K562 (cell line): ENCODE measurements around the gene ST6GALNAC3. TPM values are rescaled to one million over a fixed set of nuclear protein-coding genes. Genes with fewer than 3 reads are reported as not detected.

Experiments used
- ATAC-seq: fragments of 200-7000 bp; cut with Tn5 transposase; 3 replicates; pipeline ENCODE4 v1.9.1; 2020; ENCODE audit warnings: moderate library complexity
- BruUV-seq: library from RNA; stranded (reverse); fragments of 400-500 nt; replicated peaks from 2 replicates; lab custom pipeline; 2021; lab: Mats Ljungman, UMichigan
- CTCF ChIA-PET: fragments of 300-600 bp; formaldehyde crosslinking; extraction: SDS; loops from one replicate; lab custom pipeline; 2021; ENCODE audit warnings: low intra/inter-chr PET ratio; lab: Yijun Ruan, JAX
- POLR2A ChIA-PET: fragments of 300-600, 350-650 bp; sonication (Branson Sonifier 250); formaldehyde crosslinking; extraction: SDS; loops from one replicate; lab custom pipeline; 2021; ENCODE audit warnings: antibody characterized with exemption, inconsistent platforms; lab: Yijun Ruan, JAX
- DNase-seq, 4 experiments: peaks; one replicate each; pipeline versions ENCODE4 v3.0.0 to v3.0.0-alpha.2; 2011 to 2018; ENCODE audit warnings: low spot score in 3 of 4, mixed read lengths in 3 of 4; ENCODE audit errors: extremely low read depth in 1 of 4
- FAIRE-seq: peaks from 2 replicates; lab custom pipeline; 2011; peaks lifted over from hg19 to GRCh38; lab: Jason Lieb, UNC
- H2AFZ ChIP-seq: 2 replicates; pipeline ENCODE4 v1.6.0; 2011; ENCODE audit warnings: low read depth, low read length, control low read depth, inconsistent platforms
- H3K27ac ChIP-seq: fragments of 200-600 bp; 3 replicates; pipeline ENCODE4 v1.8.0; 2011; ENCODE audit warnings: low read depth, mild to moderate bottlenecking, control low read depth, inconsistent platforms, low read length, moderate library complexity, mixed read lengths; ENCODE audit errors: extremely low read depth
- H3K27me3 ChIP-seq, 2 experiments: fragments of 300-600 bp in 1 of 2; 2 replicates in 1 of 2; 3 replicates in 1 of 2; pipeline versions ENCODE4 v1.6.0 to v1.8.0; 2011; ENCODE audit warnings: inconsistent platforms in 2 of 2, low read length in 2 of 2, mild to moderate bottlenecking in 1 of 2, mixed read lengths in 1 of 2, moderate library complexity in 1 of 2; ENCODE audit not compliant: control insufficient read depth in 2 of 2, insufficient read depth in 2 of 2
- H3K36me3 ChIP-seq: fragments of 300-600 bp; 3 replicates; pipeline ENCODE4 v1.8.0; 2011; ENCODE audit warnings: mild to moderate bottlenecking, low read length, inconsistent platforms; ENCODE audit not compliant: control insufficient read depth, insufficient read depth
- H3K4me1 ChIP-seq, 2 experiments: fragments of 200-600 bp in 1 of 2; replicated peaks in 1 of 2; 2 replicates in 1 of 2; 3 replicates in 1 of 2; pipeline versions ENCODE4 v1.5.1 to v1.8.0; 2011; ENCODE audit warnings: inconsistent platforms in 2 of 2, low read length in 2 of 2, mild to moderate bottlenecking in 1 of 2, mixed read lengths in 1 of 2, moderate library complexity in 1 of 2; ENCODE audit not compliant: control insufficient read depth in 2 of 2, insufficient read depth in 2 of 2
- H3K4me2 ChIP-seq: 2 replicates; pipeline ENCODE4 v1.6.1; 2011; ENCODE audit warnings: low read length, control low read depth, inconsistent platforms, mixed read lengths; ENCODE audit not compliant: insufficient read depth
- H3K4me3 ChIP-seq: fragments of 200-600 bp; sonication (generic), shearing (Covaris generic); 2 replicates; pipeline ENCODE4 v1.5.1; 2016; ENCODE audit warnings: control low read depth, inconsistent platforms
- H3K79me2 ChIP-seq: fragments of 200-600 bp; 3 replicates; pipeline ENCODE4 v1.8.0; 2011; ENCODE audit warnings: low read length, inconsistent platforms; ENCODE audit not compliant: control insufficient read depth, insufficient read depth
- H3K9ac ChIP-seq, 2 experiments: 2 replicates each; pipeline versions ENCODE4 v1.6.0 to v1.6.1; 2011; ENCODE audit warnings: low read depth in 2 of 2, low read length in 2 of 2, control low read depth in 1 of 2, inconsistent platforms in 1 of 2, mild to moderate bottlenecking in 1 of 2, mixed read lengths in 1 of 2; ENCODE audit not compliant: insufficient read depth in 1 of 2
- H3K9me1 ChIP-seq: one replicate; pipeline ENCODE4 v1.6.0; 2011; ENCODE audit warnings: inconsistent platforms, mild to moderate bottlenecking, low read length, moderate library complexity; ENCODE audit not compliant: control insufficient read depth, insufficient read depth
- H3K9me3 ChIP-seq: replicated peaks from 2 replicates; pipeline ENCODE4 v1.5.1; 2011; ENCODE audit warnings: low read depth, low read length, inconsistent platforms; ENCODE audit not compliant: control insufficient read depth, insufficient read depth
- H4K20me1 ChIP-seq: replicated peaks from 2 replicates; pipeline ENCODE4 v1.6.1; 2011; ENCODE audit warnings: low read length, inconsistent platforms, mixed read lengths; ENCODE audit not compliant: control insufficient read depth, insufficient read depth
- FIP1L1 ChIP-seq: fragments of 200-400 bp; formaldehyde crosslinking; IDR thresholded peaks from 2 replicates; pipeline ENCODE4 v1.6.1; 2018; ENCODE audit warnings: mild to moderate bottlenecking, low read depth, low read length; ENCODE audit not compliant: poor library complexity, severe bottlenecking
- GATAD2A ChIP-seq: fragments of 450-650 bp; IDR thresholded peaks from 2 replicates; pipeline ENCODE4 v1.6.1; 2017
- KDM4B ChIP-seq, 2 experiments: fragments of 450-650 bp in 1 of 2; sonication (generic) in 1 of 2; IDR thresholded peaks; 2 replicates each; pipeline ENCODE4 v1.6.1; 2016 to 2017; ENCODE audit warnings: borderline replicate concordance in 2 of 2, antibody characterized with exemption in 1 of 2, low read depth in 1 of 2, mild to moderate bottlenecking in 1 of 2
- NCOA4 ChIP-seq: fragments of 450-650 bp; IDR thresholded peaks from 2 replicates; pipeline ENCODE4 v1.6.1; 2018; ENCODE audit warnings: mild to moderate bottlenecking; ENCODE audit not compliant: partially characterized antibody
- PRPF4 ChIP-seq: fragments of 200-400 bp; formaldehyde crosslinking; IDR thresholded peaks from one replicate; pipeline ENCODE4 v1.6.1; 2017; ENCODE audit warnings: low read length, low read depth, mild to moderate bottlenecking; ENCODE audit not compliant: insufficient read depth, poor library complexity, severe bottlenecking
- TARDBP ChIP-seq: fragments of 450-650 bp; IDR thresholded peaks from 2 replicates; pipeline ENCODE4 v1.6.1; 2016
- ZFP30 ChIP-seq: fragments of 250-450 bp; sonication (Bioruptor Pico); IDR thresholded peaks from 2 replicates; pipeline ENCODE4 v1.8.0; 2022; ENCODE audit warnings: moderate library complexity, mild to moderate bottlenecking, inconsistent platforms, borderline replicate concordance
- ZNF584 ChIP-seq: fragments of 200-800 bp; sonication (Bioruptor generic); IDR thresholded peaks from 2 replicates; pipeline ENCODE4 v1.6.1; 2016; ENCODE audit warnings: low read depth, mild to moderate bottlenecking, missing genetic modification characterization, missing compliant biosample characterization
- WGBS: fragments of 100-300 bp; shearing (Covaris generic); methylation state at CpG from one replicate; pipeline ENCODE4 v1.1.6; 2016; ENCODE audit warnings: low coverage, mixed read lengths; ENCODE audit not compliant: insufficient coverage; ENCODE audit errors: missing lambda C conversion rate; 5-methylcytosine and 5-hydroxymethylcytosine counted together
- in situ Hi-C: fragments of 300-500 bp; cut with MboI; formaldehyde crosslinking; loops from 4 replicates; pipeline ENCODE4 v1.15.0; 2018; ENCODE audit warnings: inconsistent platforms, mixed read lengths
- intact Hi-C: fragments of 100-400 bp; cut with micrococcal nuclease; formaldehyde crosslinking; loops from 2 replicates; pipeline ENCODE4 v1.14.2; 2022
- polyA plus RNA-seq, 8 experiments: library from polyadenylated mRNA; depleted of rRNA in 4 of 8; stranded (reverse) in 5 of 8; unstranded in 3 of 8; fragments of >200 nt; fragmentation: Nextera tagmentation in 2 of 8; fragmentation: Illumina TruSeq in 1 of 8; extraction: Ambion mirVana in 2 of 8; extraction: Trizol in 1 of 8; gene quantifications; 2 replicates each; pipeline versions ENCODE4 v1.2.1 to v1.2.3, GENCODE V29; 2011 to 2014; ENCODE audit warnings: inconsistent platforms in 1 of 8, missing spikeins in 1 of 8
- total RNA-seq, 7 experiments: library from RNA; depleted of rRNA in 6 of 7; stranded (reverse); fragments of >200 nt in 6 of 7; fragmentation: Illumina TruSeq in 2 of 7; extraction: Trizol in 2 of 7; gene quantifications; 2 replicates each; pipeline versions ENCODE4 v1.2.1 to v1.2.3, GENCODE V29; 2011 to 2021; ENCODE audit warnings: low replicate concordance in 1 of 7
- TF ChIP-seq, protein P1 (sequence below): sonication (generic); formaldehyde crosslinking; IDR thresholded peaks from 2 replicates; pipeline ENCODE4 v1.8.1; 2022; ENCODE audit warnings: missing genetic modification reagents
- TF ChIP-seq, protein P2 (sequence below): fragments of 200-400 bp; formaldehyde crosslinking; IDR thresholded peaks from 2 replicates; pipeline ENCODE4 v1.6.1; 2017; ENCODE audit warnings: mild to moderate bottlenecking, low read depth, low read length, moderate library complexity
- TF ChIP-seq, protein P3 (sequence below): sonication (generic); formaldehyde crosslinking; IDR thresholded peaks from 2 replicates; pipeline ENCODE4 v1.8.0; 2023; ENCODE audit warnings: mild to moderate bottlenecking, missing genetic modification reagents

ST6GALNAC3 gene
- total and polyA plus RNA-seq, 9 of the 15 experiments (the other 6 are each of a cell fraction or from before 2014, with no cell fraction given) = 0.04 to 0.29 (median 0.18) TPM; not detected in 6

DNA sequence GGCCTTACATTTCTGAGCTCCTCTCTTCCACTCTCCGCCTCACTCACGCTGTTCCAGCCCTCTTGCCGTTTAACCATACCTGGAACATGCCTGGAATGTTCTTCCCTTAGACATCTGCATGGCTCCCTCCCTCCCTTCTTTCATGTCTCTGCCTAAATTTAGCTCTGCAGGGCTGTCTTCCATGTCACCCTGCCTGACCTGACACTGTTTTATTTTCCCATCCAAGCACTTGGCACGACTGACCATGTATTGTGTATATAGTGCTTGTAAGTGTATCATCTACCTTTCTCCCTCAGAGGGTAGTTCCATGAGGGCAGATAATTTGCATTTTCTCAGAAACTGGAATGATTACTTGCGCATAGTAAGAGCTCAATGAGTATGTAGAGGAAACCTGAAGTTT lies 47.3 kb downstream of the ST6GALNAC3 start:
- in situ Hi-C loops = no loop called here
- BruUV-seq = no TSS peak
- ChIA-PET CTCF (no interaction called here), POLR2A (no interaction called here)
- H3K4me3 ChIP-seq = no peak overlapping the region
- H3K9ac ChIP-seq = no peak overlapping the region
- TF ChIP-seq NCOA4 = no peak
- no peak for TF ChIP-seq PRPF4
- TF ChIP-seq GATAD2A = no peak
- TF ChIP-seq, protein P1, sequence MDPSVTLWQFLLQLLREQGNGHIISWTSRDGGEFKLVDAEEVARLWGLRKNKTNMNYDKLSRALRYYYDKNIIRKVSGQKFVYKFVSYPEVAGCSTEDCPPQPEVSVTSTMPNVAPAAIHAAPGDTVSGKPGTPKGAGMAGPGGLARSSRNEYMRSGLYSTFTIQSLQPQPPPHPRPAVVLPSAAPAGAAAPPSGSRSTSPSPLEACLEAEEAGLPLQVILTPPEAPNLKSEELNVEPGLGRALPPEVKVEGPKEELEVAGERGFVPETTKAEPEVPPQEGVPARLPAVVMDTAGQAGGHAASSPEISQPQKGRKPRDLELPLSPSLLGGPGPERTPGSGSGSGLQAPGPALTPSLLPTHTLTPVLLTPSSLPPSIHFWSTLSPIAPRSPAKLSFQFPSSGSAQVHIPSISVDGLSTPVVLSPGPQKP (CRISPR knock-in tag) = no peak
- TF ChIP-seq TARDBP = no peak
- TF ChIP-seq, protein P2, sequence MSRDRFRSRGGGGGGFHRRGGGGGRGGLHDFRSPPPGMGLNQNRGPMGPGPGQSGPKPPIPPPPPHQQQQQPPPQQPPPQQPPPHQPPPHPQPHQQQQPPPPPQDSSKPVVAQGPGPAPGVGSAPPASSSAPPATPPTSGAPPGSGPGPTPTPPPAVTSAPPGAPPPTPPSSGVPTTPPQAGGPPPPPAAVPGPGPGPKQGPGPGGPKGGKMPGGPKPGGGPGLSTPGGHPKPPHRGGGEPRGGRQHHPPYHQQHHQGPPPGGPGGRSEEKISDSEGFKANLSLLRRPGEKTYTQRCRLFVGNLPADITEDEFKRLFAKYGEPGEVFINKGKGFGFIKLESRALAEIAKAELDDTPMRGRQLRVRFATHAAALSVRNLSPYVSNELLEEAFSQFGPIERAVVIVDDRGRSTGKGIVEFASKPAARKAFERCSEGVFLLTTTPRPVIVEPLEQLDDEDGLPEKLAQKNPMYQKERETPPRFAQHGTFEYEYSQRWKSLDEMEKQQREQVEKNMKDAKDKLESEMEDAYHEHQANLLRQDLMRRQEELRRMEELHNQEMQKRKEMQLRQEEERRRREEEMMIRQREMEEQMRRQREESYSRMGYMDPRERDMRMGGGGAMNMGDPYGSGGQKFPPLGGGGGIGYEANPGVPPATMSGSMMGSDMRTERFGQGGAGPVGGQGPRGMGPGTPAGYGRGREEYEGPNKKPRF = no peak
- TF ChIP-seq, protein P3, sequence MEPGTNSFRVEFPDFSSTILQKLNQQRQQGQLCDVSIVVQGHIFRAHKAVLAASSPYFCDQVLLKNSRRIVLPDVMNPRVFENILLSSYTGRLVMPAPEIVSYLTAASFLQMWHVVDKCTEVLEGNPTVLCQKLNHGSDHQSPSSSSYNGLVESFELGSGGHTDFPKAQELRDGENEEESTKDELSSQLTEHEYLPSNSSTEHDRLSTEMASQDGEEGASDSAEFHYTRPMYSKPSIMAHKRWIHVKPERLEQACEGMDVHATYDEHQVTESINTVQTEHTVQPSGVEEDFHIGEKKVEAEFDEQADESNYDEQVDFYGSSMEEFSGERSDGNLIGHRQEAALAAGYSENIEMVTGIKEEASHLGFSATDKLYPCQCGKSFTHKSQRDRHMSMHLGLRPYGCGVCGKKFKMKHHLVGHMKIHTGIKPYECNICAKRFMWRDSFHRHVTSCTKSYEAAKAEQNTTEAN = no peak
- no peak for TF ChIP-seq ZNF584 (CRISPR knock-in tag)
- TF ChIP-seq KDM4B (IDR thresholded peaks at IDR 0.05; ENCODE audit: borderline replicate concordance in 2 of 2, low read depth in 1 of 2) = no peak
- no peak for TF ChIP-seq FIP1L1
- no peak for TF ChIP-seq ZFP30 (CRISPR knock-in tag)
- no peaks in the 10 kb centered on the region for H3K27me3 ChIP-seq
- DNase-seq (no peak), ATAC-seq (no peak), FAIRE-seq (no peak)
- H3K79me2 ChIP-seq = no peaks in the 10 kb centered on the region
- no peak overlapping the region for H2AFZ ChIP-seq
- no peaks in the 10 kb centered on the region for H4K20me1 ChIP-seq
- WGBS = 3% methylated on average over 5 of the region's 5 CpGs
- H3K36me3 ChIP-seq = no peaks in the 10 kb centered on the region
- H3K9me1 ChIP-seq = peaks cover 2% of the 10 kb centered on the region
- H3K9me3 ChIP-seq = no peaks in the 10 kb centered on the region
- no peak overlapping the region for H3K27ac ChIP-seq
- H3K4me1 ChIP-seq = no peaks in the 10 kb centered on the region
- intact Hi-C loops = no loop called here
- no peak overlapping the region for H3K4me2 ChIP-seq
